NCI-H748 treated with DMSO at 0.1 percent for 48 hours (cell line): ENCODE results near the gene CSNK2B.
A peak's percentile ranks its signal among the peaks of the same experiment; 100 is the strongest.
"Not testable (repeated sequence)": the region's sequence is repeated elsewhere in the genome, so short reads cannot be mapped to it uniquely, and the experiment has no call there.

Source experiments
- DNase-seq: peaks from one replicate; lab custom pipeline; 2025; lab: John Stamatoyannopoulos, UW

CSNK2B gene

DNA sequence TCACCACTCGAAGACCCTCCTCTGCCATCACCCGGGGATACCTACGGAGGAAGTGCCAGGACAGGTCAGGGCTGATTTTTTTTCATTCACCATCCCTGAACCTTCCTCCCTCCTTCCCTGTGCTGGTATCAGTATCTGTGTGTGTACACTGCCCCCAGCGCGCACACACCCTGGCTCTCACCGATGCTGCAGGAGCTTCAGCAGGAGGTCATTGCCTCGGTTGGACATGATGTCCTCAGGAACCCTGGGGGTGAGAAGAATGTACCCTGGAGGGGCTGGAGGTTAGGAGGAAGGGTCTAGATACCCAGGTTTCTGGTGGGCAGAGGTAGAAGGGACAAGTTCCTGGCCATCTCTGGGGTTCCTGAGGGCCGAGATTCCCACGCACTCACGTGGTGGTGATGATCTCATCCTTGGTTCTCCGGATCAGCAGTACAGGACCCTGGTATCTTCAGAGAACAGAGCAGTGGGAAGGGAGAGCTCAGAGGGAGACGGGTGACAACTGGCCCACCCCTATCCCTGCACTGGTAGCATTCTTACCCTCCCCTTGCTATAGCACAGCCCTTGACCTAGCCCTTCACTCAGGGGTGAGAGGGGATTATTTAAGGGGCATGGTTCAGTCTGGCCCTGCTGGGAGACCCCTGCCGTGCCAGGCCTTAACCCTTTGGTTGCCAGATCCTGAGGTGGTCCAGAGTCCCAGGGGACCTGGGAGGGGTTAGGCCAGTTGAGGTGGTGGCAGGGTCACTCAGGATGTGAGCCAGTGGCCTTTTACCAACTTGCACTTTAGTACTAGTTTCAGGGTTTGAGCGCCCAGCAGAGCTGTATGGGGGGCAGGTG is 22.2 kb downstream of the CSNK2B start:
- no peak for DNase-seq

DNA sequence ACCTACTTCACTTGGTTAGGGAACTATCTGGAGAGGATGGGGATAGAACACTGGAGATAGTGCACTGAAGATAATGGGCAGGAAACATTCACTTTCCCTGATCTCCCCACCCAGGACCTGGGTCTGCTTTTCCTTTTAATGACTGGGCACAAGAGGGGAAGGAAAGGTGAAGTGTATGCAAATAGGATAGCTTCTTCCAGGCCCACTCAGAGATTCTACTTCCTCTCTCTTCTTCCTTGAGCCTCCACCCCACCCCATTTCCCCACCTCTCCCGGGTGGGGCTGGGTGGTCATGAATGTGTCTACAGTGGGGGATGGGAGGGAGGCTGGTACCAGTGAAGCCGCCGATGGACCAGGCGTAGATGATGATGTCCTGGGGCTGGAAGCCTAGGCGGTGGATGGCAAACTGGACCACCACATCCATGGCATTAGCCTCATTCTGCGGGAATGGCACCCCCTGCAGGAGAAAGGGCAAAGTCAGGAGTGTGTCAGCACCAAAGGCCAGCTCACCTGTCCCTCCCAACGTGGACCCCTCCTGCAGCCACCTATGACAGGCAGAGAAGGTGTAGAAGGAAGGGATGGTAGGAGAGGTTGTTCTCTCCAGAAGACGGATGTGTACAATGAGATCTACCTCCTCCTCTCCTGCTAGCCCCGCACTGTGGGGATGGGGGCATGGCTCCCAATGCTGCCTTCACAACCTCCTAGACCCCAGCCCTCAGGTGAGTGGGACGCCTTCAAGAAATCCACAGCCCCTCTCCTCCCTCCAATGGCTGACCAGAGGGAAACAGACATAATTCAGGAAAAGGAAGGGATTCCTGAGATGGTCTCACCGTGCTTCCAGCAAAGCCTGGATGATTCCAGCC is 23.6 kb downstream of the CSNK2B start:
- DNase-seq = no peak

- no peak for DNase-seq
Measured at GRCh38 chr6:31690231-31691077, 24.6 kb downstream of the CSNK2B start.

DNA sequence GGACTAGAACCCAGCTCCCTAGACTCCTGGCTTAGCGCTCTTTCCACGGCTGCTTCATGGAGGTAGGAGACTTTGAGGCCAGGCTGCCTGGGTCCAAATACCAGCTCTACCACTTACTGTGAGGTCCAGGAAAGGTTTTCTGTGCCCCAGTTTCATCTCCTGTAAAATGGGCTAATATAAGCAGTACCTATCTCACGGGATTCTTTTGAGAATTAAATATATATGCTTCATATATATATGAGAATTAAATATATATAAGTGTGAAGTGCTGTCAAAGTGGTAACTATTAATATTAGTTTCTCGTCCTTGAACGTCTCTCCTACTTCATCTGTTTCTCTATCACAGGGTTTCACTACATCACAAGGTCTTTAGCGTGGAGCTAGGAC is 25.2 kb downstream of the CSNK2B start:
- no peak for DNase-seq

DNA sequence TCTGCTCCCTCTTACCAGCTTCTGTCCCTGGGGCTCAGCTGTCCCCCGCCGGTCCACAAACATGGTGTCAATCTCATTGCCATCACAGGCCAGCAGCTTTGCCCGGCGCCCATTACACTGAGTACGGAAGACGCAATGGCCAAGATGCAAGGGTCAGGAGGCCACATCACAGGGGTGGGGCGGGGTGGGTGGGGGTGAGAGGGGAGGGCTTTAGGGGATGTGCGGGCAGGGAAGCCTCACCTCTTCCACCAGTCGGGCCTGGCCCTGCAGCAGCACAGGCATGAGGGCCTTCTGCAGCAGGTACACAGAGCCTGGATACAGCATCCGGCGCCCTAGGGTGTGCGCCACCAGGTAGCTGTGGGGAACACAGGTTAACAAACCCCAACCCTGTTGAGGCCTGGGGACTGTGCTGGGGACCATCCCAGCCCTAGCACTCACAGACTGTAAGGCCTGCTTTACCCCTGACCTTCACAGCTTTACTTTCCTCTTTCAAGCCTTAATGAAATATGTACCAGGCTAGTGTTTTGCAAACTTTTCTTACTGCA is 25.8 kb downstream of the CSNK2B start:
- DNase-seq = no peak

GRCh38 chr6:31692353-31692752 is 26.5 kb downstream of the CSNK2B start:
- DNase-seq = no peak

- DNase-seq = no peak
Measured at GRCh38 chr6:31692886-31693285, 27.0 kb downstream of the CSNK2B start.

DNA sequence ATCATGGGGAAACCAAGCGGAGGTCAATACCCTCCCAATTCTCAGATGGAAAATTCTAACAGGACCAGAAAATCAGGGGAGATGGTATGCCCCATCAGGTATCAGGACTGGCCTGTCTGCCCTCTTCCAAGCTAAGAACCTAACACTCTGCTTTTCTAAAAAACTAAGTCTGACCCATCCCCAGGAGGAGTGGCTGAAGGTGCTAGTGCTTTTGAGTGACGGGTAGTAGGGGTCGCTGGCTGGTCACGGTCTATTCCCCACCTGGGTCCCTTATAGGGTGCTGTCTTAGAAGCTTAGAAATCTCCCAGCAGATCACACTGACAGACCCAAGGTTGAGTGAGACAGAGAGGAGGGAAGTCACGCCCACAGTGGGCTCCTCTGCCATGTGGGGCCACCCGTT is 27.7 kb downstream of the CSNK2B start:
- DNase-seq = no peak

DNA sequence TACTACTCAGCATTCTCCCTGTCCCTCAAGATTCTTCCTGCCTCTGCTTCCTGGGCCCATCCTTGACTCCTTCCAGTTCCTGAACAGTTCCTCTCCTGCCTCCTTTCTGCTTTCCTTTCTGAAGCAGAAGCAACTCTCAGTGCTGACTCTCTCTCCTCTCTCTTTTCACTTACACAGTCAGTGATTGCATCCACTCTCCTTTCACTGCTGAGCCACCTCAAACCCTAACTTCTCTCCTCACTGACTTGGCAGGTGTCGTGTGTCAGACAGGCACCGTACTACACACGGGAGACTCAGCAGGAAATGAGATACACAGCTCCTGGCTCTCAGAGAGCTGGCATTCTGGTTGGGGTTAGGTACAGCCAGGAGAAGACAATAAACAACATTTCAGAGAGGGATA is 31.7 kb downstream of the CSNK2B start:
- DNase-seq = no peak

GRCh38 chr6:31700740-31701401 is 35.0 kb downstream of the CSNK2B start:
- no peak for DNase-seq

DNA sequence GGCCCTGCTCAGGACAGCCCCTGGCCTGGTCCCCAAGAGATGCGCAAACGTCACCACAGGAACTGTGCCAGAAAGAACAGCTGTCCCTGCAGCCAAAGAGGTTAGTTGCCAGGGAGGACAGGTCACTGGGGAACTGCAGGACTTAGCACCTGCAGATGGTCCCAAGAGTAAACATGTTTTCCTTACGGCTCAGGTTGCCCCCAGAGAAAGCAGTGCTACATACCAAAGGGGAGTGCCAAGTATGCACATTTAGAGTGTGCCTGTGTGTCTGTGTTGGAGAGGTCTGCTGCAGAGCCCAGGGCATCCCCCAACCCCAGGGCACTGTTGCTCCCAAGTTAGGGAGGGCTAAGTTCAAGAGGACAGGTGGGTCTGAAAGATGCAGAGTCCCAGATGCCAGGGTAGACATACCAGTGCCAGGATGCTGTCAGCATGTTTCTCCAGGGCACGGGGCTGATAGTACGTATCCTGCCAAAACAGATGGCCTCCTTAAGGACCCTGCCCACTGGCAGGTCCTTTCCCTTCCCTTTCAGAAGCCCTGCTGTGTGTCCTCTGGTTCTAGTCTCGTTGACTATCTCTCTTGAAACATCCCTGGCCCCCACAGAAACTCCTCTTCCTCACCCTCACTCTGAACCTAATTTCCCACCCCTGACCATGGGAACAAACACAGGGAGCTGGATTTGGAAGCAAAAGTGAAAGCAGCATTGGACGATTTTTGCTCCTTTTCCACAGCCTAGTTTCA is 36.0 kb downstream of the CSNK2B start:
- peak; percentile 19 for DNase-seq

DNA sequence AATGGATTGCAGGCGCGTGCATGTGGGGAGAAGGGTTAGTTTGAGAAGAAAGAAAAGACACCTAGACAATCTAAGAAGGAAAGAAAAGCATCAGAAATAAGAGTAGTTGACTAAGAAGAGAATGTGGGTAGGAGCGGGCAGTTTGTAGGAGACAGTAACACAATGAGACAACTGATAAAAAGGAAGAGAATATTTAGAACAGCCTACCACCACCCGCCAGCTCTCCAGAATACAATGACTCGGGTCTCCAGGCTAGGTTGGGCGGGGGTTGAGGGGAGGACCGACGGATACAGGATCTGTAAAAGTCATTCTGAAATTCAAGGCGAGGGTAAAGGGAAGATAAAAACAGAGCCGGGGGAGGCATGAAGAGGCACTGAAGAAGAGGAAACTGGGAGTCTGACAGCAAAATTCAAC is 36.5 kb downstream of the CSNK2B start:
- DNase-seq = peak; percentile 62

GRCh38 chr6:31702819-31703716 is 37.2 kb downstream of the CSNK2B start, which contains the start of gene ABHD16A:
Gene ABHD16A, minus strand, starts transcription at chr6:31703324. Its CDS starts 43 bp downstream, at chr6:31703281.
- peak; percentile 91 for DNase-seq

DNA sequence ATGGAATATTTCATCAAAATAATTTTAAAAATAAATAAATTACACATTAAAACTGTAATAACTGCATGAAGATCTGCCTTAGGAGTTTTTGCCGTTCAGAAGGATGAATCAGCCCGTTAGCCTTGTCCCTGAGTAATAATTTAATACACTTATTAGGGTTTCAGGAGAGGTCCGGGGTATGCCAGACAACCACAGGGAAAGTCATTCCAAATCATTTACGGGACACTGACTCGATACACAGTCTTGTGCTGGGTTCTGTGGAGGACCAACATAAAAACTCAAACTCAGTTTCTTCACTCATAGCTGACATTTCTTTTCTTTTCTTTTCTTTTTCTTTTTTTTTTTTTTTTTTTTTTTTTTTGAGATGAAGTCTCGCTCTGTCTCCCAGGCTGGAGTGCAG is 40.1 kb downstream of the CSNK2B start:
- no peak for DNase-seq

DNA sequence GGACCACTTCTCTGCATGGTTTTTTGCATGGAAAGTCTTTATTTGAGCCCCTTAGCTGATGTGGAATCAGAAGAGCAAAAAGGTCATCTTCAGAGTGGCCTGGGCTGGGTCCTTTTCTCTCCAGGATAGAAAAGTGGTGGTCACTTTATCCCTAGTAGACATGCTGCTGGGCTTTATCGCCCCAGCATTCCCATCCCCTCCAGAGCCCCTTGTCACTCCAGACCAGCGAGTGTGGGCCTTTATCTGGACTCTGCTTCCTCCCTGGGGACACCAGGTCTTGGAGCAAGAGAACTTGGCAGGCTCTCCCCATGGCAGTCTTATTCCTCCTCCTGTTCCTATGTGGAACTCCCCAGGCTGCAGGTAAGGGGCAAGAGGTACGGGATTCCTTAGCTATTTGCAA is 40.7 kb downstream of the CSNK2B start, which contains the start of gene LY6G6F:
TSS of gene LY6G6F (plus strand) at position 268 of the 400 bp plus-strand sequence. CDS start at position 309, 41 bp downstream.
- DNase-seq = no peak

DNA sequence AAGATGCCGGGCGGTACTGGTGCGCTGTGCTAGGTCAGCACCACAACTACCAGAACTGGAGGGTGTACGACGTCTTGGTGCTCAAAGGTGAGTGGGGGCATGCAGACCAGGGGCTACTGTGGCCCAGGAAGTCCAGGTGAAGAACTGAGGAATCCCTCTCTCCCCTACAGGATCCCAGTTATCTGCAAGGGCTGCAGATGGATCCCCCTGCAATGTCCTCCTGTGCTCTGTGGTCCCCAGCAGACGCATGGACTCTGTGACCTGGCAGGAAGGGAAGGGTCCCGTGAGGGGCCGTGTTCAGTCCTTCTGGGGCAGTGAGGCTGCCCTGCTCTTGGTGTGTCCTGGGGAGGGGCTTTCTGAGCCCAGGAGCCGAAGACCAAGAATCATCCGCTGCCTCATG is 41.8 kb downstream of the CSNK2B start:
- DNase-seq = no peak

DNA sequence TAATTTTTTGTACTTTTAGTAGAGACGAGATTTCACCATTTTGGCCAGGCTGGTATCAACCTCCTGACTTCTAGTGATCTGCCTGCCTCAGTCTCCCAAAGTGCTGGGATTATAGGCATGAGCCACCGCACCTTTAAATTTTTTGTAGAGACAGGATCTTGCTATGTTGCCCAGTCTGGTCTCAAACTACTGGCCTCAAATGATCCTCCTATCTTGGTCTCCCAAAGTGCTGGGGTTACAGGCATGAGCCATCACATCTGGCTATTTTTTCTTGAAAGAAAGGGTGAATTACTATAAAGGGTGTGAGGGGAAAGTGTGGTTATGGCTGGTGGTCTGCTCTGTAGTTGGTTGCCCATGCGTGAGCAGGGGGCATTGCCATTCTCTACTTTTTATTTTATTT is 42.3 kb downstream of the CSNK2B start:
- no peak for DNase-seq

DNA sequence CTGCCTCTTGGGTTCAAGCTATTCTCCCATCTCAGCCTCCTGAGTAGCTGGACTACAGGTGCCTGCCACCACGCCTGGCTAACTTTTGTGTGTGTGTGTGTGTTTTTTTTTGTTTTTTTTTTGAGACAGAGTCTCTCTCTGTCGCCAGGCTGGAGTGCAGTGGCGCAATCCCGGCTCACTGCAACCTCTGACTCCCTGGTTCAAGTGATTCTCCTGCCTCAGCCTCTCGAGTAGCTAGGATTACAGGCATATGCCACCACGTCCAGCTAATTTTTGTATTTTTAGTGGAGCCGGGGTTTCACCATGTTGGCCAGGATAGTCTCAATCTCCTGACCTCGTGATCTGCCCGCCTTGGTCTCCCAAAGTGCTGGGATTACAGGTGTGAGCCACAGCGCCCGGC is 43.3 kb downstream of the CSNK2B start:
- DNase-seq = not testable (repeated sequence)

- no peak for DNase-seq
Measured at GRCh38 chr6:31710523-31711219, 44.8 kb downstream of the CSNK2B start.
